HL-60/S4 treated with phorbol 12-myristate 13-acetate at 8.2 ng/mL for 4 days and 3 days (cell line): ENCODE results near the gene CPLANE2.
"Not testable (repeated sequence)": the region's sequence is repeated elsewhere in the genome, so short reads cannot be mapped to it uniquely, and the experiment has no call there.

Experiments used
- in situ Hi-C: fragments of 300-500 bp; cut with MboI; formaldehyde crosslinking; loops from 2 replicates; pipeline ENCODE4 v1.15.0; 2022; ENCODE audit warnings: low sequenced_read_pairs

The CPLANE2 gene

DNA sequence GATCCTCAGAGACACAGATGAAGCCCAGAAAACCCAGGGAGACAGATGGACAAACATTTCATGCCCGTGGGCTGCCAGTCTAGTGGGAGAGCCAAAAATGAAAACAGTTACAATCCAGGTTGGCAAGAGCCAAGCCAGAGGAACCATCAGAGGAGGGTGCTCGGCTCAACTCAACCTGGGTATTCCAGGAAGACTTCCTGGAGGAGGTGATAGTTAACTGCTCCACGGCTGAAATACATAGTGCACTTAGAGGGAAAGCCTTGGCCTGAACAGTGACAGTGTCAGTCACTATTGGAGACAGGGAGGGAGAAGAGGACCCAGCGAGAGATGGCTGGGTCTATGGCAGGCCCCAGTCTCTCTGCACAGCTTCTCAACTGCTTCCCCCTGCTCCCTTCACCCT is 26.4 kb downstream of the CPLANE2 start:
- in situ Hi-C loops = no loop called here

GRCh38 chr1:16209847-16210407 is 27.1 kb downstream of the CPLANE2 start:
- in situ Hi-C loops = no loop called here

- in situ Hi-C loops = no loop called here
These were observed 27.7 kb downstream of the CPLANE2 start for GRCh38 chr1:16209132-16209846.

- in situ Hi-C loops = no loop called here
These were observed 28.6 kb downstream of the CPLANE2 start for GRCh38 chr1:16208270-16208987.

GRCh38 chr1:16207318-16208269 is 29.4 kb downstream of the CPLANE2 start:
- in situ Hi-C loops = no loop called here

DNA sequence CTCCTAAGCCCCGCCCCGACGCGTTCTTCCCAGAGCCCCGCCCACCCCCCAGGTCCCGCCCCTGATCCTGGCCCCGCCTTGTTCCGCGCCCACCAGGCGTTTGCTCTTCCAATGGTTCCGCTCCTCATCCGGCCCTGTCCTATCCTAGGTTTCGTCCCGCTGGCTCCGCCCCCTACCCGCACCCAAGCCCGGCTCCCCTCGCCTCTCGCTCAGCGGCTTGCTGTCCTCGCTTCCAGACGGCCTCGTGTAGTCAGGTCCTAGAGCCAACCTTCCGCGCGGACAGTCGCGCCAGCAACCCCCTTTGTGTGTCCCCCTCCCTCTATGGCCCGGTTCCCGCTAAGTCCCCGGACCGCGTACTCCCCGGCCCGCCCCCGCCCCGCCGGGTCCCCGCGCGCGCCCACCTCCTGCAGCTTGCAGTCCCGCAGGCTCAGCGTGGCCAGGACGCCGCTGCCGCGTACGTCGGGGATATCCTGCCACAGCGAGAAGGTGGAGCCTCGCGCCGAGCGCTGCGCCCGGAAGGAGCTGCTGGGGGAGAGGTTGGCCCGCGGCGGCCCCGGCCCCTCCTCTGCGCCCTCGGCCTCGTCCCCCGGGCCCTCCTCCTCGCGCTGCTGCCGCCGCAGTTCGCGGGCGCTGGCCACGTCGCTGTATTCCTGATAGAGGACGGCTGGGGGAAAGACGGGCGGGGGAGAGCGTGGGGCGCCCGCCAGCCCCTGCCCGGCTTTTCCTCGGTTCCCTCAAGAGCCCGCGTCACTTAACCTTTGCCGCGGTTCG is 30.3 kb downstream of the CPLANE2 start:
- in situ Hi-C loops = no loop called here

DNA sequence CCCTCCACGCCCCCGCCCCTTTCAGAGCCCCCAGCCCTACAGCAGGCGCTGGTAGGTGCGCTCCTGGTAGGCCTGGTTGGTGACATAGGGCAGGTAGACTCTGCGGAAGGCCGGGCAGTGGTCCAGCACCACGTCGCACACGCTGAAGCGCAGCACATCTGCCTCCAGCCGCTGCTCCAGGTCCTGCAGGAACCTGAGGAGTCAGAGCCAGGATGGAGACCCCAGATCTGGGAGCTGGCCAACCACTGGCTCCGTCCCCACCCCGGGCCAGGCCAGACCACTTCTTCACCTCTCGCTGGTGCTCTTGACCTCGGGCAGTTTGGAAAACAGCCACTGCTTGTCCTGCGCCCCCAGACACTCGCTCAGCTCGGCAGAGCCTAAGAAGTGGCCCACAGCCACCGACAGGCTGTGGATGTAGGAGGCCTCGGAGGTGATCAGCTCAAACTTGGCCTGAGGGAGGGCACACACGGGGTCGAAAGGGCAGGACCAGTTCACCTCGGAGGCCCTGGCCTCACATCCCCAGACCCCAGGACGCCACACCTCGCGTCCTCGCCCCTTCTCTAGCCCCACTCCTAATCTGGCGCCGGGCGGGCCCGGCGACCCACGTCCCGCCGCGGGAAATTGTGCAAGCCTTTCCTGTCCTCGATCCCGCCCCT is 31.0 kb downstream of the CPLANE2 start:
- in situ Hi-C loops = no loop called here

- in situ Hi-C loops = no loop called here
These were observed 31.7 kb downstream of the CPLANE2 start for GRCh38 chr1:16205334-16205671.

- in situ Hi-C loops = no loop called here
These were observed 32.2 kb downstream of the CPLANE2 start for GRCh38 chr1:16204634-16205333.

GRCh38 chr1:16204216-16204615 is 32.8 kb downstream of the CPLANE2 start:
- in situ Hi-C loops = no loop called here

- in situ Hi-C loops = no loop called here
These were observed 33.4 kb downstream of the CPLANE2 start for GRCh38 chr1:16203550-16203949.

- in situ Hi-C loops = no loop called here
These were observed 34.4 kb downstream of the CPLANE2 start for GRCh38 chr1:16202281-16203210.

DNA sequence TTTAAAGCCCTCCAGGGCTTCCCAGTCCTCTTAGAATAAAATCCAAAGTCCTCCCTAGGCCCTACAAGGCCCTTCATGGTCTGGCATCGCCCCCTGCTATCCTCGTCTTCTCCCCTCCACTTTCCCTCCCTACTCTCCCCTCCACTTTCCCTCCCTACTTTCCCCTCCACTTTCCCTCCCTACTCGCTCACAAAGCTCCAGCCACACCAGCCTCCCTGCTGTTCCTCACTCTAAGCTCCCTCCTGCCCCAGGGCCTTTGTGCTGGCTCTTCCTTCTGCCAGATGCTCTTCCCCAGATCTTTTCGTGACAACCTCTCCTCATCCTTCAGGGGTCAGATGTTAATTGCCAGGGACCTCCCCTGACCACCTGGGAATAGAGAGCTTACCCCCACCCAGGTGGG is 37.3 kb downstream of the CPLANE2 start:
- in situ Hi-C loops = no loop called here

DNA sequence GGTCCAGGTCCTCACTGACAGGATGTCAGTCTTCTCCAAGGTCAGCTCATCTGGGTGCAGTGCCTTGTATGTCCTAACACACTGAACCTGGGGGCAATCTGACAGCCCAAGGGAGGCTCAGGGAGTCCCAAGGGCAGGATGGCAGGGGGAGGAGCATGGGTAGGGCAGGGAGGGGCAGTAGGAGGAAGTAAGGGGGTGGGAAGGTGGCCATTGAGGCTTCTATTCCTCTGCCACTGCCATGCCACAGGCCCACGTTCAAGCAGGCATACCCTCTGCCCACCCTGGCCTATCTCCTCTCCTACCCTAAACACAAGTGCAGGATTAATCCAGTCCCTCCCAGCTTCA is 37.9 kb downstream of the CPLANE2 start:
- in situ Hi-C loops = no loop called here

DNA sequence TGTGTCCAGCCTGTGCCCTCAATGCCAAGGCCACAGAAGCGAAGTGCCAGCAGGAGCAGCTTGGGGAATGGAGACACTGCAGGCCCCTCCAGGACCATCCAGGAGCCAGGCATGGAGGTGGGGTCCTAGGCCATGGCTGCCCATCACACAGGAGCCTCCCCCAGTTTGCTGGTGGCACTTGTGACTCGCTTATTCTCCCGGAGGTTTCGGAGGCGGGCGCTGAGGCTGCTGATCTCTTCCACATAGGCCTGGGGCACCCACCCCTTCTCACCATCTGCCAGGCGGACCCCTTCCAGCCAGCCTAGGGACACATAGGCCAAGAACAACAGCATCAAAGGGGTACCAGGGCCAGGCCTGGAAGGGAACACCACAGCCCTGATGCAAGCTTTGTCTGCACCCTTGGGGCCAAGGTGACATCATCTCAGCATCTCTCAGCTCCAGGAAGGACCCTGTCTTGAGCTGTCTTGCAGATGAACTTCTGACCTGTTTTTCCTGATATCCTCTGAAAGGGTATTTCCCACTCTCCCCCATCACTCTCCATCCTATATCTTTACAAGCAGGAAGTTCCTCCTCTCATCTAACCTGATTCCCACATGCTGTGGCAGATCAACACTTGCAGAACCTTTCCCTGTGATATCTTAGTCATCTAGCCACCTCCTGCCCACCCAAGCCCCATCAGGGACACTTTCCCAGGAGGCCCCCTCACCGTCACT is 38.4 kb downstream of the CPLANE2 start:
- in situ Hi-C loops = no loop called here

- in situ Hi-C loops = no loop called here
These were observed 40.1 kb downstream of the CPLANE2 start for GRCh38 chr1:16196874-16197273.

- in situ Hi-C loops = not testable (repeated sequence)
These were observed 40.8 kb downstream of the CPLANE2 start for GRCh38 chr1:16196139-16196538.

GRCh38 chr1:16195518-16195905 is 41.5 kb downstream of the CPLANE2 start:
- in situ Hi-C loops = no loop called here
